ENCODE results near the gene ECE2. TPM values are rescaled to one million over a fixed set of nuclear protein-coding genes. Genes with fewer than 3 reads are reported as not detected.

The ECE2 gene
- total RNA-seq, 2 experiments from 2014 or later, result not detected

GRCh38 chr3:184308744-184309143, 32.9 kb downstream of the ECE2 start:
- peaks cover 58% of the 10 kb centered on the region for H3K36me3 Mint-ChIP-seq (ENCODE audit: low read depth)
- Histone ChIP-seq H3K9me3 (ENCODE audit: control insufficient read depth in 1 of 2, insufficient read depth in 1 of 2, low read length in 2 of 2) (no peaks in the 10 kb centered on the region), H3K36me3 (ENCODE audit: insufficient read depth, low read length) (peaks cover 50% of the 10 kb centered on the region), H3K4me3 (ENCODE audit: low read length) (no peak overlapping the region), H3K4me1 (ENCODE audit: insufficient read depth, low read length) (peaks cover under 1% of the 10 kb centered on the region), H3K27me3 (ENCODE audit: control insufficient read depth in 1 of 2, insufficient read depth in 2 of 2, low read length in 2 of 2) (no peaks in the 10 kb centered on the region), H3K27ac (ENCODE audit: low read depth in 1 of 2, low read length in 2 of 2) (no peak overlapping the region)
- ATAC-seq (ENCODE audit: poor library complexity), result no peak
- intact Hi-C loops (cut with DNase I, micrococcal nuclease), result no loop called here
- ChIA-PET POLR2A (no interaction called here), CTCF (no interaction called here)
- TF ChIP-seq, protein P1, sequence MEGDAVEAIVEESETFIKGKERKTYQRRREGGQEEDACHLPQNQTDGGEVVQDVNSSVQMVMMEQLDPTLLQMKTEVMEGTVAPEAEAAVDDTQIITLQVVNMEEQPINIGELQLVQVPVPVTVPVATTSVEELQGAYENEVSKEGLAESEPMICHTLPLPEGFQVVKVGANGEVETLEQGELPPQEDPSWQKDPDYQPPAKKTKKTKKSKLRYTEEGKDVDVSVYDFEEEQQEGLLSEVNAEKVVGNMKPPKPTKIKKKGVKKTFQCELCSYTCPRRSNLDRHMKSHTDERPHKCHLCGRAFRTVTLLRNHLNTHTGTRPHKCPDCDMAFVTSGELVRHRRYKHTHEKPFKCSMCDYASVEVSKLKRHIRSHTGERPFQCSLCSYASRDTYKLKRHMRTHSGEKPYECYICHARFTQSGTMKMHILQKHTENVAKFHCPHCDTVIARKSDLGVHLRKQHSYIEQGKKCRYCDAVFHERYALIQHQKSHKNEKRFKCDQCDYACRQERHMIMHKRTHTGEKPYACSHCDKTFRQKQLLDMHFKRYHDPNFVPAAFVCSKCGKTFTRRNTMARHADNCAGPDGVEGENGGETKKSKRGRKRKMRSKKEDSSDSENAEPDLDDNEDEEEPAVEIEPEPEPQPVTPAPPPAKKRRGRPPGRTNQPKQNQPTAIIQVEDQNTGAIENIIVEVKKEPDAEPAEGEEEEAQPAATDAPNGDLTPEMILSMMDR (IDR thresholded peaks at IDR 0.05), result no peak
- no peak overlapping the region for H3K27ac Mint-ChIP-seq
- H3K4me3 Mint-ChIP-seq, result no peak overlapping the region
- H3K9me3 Mint-ChIP-seq, result no peaks in the 10 kb centered on the region
- no peaks in the 10 kb centered on the region for H3K27me3 Mint-ChIP-seq
- no peak for DNase-seq
- no peaks in the 10 kb centered on the region for H3K4me1 Mint-ChIP-seq (ENCODE audit: low read depth)

DNA sequence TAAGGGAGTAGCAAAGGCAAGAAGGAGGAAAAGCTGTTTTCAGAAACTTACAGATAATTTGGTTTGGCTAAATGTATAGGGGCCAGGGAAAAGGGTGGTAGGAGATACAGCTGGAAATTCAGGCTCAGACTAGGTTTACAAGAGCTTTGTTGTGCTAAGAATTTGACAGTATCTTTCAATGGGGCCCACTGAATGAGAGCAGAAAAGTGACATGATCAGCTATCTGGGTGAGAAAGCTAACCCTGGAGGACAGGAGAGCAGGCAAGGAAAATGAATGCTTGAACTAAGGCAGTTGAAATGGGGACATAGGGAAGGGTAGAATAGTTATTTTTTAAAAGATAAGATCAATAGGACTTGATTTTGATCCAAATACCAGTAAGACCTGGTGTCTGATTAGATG, 35.8 kb downstream of the ECE2 start:
- Histone ChIP-seq H3K9me3 (ENCODE audit: control insufficient read depth in 1 of 2, insufficient read depth in 1 of 2, low read length in 2 of 2) (no peaks in the 10 kb centered on the region), H3K4me1 (ENCODE audit: insufficient read depth, low read length) (peaks cover 22% of the 10 kb centered on the region), H3K27ac (ENCODE audit: low read depth in 1 of 2, low read length in 2 of 2) (no peak overlapping the region), H3K4me3 (ENCODE audit: low read length) (no peak overlapping the region), H3K27me3 (ENCODE audit: control insufficient read depth in 1 of 2, insufficient read depth in 2 of 2, low read length in 2 of 2) (no peaks in the 10 kb centered on the region), H3K36me3 (ENCODE audit: insufficient read depth, low read length) (peaks cover 26% of the 10 kb centered on the region)
- ATAC-seq (ENCODE audit: poor library complexity) (no peak), DNase-seq (no peak)
- intact Hi-C loops (cut with DNase I, micrococcal nuclease), result no loop called here
- peak overlapping the region; percentile 67 for H3K27ac Mint-ChIP-seq
- ChIA-PET POLR2A (no interaction called here), CTCF (no interaction called here)
- peaks cover 8% of the 10 kb centered on the region for H3K4me1 Mint-ChIP-seq (ENCODE audit: low read depth)
- no peaks in the 10 kb centered on the region for H3K9me3 Mint-ChIP-seq
- TF ChIP-seq, protein P1 (IDR thresholded peaks at IDR 0.05), result no peak
- peak overlapping the region; percentile 16 for H3K4me3 Mint-ChIP-seq
- peaks cover 39% of the 10 kb centered on the region for H3K36me3 Mint-ChIP-seq (ENCODE audit: low read depth)
- no peaks in the 10 kb centered on the region for H3K27me3 Mint-ChIP-seq

GRCh38 chr3:184314363-184314699, 38.5 kb downstream of the ECE2 start, which contains the start of gene EIF4G1:
EIF4G1 (plus strand) TSS chr3:184314606; CDS start chr3:184315797, 1,191 bp downstream.
- H3K4me3 ChIP-seq (ENCODE audit: low read length), result peak within 1 kb of the TSS; percentile 77

More at GRCh38 chr3:184314363-184314699, 38.5 kb downstream of the ECE2 start, which contains the start of gene EIF4G1:
- Histone ChIP-seq H3K27me3 (ENCODE audit: control insufficient read depth in 1 of 2, insufficient read depth in 2 of 2, low read length in 2 of 2) (no peaks in the 10 kb centered on the region), H3K27ac (ENCODE audit: low read depth in 1 of 2, low read length in 2 of 2) (peak within 1 kb of the TSS; percentile 84 to 95), H3K9me3 (ENCODE audit: control insufficient read depth in 1 of 2, insufficient read depth in 1 of 2, low read length in 2 of 2) (no peaks in the 10 kb centered on the region), H3K4me1 (ENCODE audit: insufficient read depth, low read length) (peaks cover 38% of the 10 kb centered on the region), H3K36me3 (ENCODE audit: insufficient read depth, low read length) (peaks cover 22% of the 10 kb centered on the region)
- peaks cover 27% of the 10 kb centered on the region for H3K4me1 Mint-ChIP-seq (ENCODE audit: low read depth)
- H3K27me3 Mint-ChIP-seq, result no peaks in the 10 kb centered on the region
- TF ChIP-seq, protein P1 (IDR thresholded peaks at IDR 0.05), result no peak
- peak within 1 kb of the TSS; percentile 94 for H3K4me3 Mint-ChIP-seq
- no peaks in the 10 kb centered on the region for H3K9me3 Mint-ChIP-seq
- ATAC-seq (ENCODE audit: poor library complexity), result peak; percentile 83
- peaks cover 33% of the 10 kb centered on the region for H3K36me3 Mint-ChIP-seq (ENCODE audit: low read depth)
- peak; percentile 84 to 98 (median 90) for DNase-seq
- intact Hi-C loops (cut with DNase I, micrococcal nuclease), result loop anchor here (1.0 kb wide), 2 partner anchors 15 to 21 kb away; partner anchors contain the start of gene PSMD2 (in 2 of the 2)
- H3K27ac Mint-ChIP-seq, result peak within 1 kb of the TSS; percentile 95
- POLR2A ChIA-PET, result no interaction called here
- CTCF ChIA-PET, result no interaction called here
